MM.1S (cell line): ENCODE results near the gene ZMYND15.

Source experiments
- EZH2 ChIP-seq: fragments of 300-600 bp; sonication (generic); optimal IDR thresholded peaks from 2 replicates; pipeline ENCODE3; 2017; ENCODE audit warnings: low read depth, mild to moderate bottlenecking, antibody characterized with exemption, low read length, mixed read lengths
- EZH2phosphoT487 ChIP-seq: fragments of 300-600 bp; sonication (generic); IDR thresholded peaks from 2 replicates; pipeline ENCODE4 v1.6.1; 2018; ENCODE audit warnings: antibody characterized with exemption, low read length
- TF ChIP-seq, protein P1 (sequence below): fragments of 300-600 bp; sonication (generic); IDR thresholded peaks from 2 replicates; pipeline ENCODE4 v1.5.1; 2016; ENCODE audit warnings: antibody characterized with exemption, low read length, mixed read lengths

DNA sequence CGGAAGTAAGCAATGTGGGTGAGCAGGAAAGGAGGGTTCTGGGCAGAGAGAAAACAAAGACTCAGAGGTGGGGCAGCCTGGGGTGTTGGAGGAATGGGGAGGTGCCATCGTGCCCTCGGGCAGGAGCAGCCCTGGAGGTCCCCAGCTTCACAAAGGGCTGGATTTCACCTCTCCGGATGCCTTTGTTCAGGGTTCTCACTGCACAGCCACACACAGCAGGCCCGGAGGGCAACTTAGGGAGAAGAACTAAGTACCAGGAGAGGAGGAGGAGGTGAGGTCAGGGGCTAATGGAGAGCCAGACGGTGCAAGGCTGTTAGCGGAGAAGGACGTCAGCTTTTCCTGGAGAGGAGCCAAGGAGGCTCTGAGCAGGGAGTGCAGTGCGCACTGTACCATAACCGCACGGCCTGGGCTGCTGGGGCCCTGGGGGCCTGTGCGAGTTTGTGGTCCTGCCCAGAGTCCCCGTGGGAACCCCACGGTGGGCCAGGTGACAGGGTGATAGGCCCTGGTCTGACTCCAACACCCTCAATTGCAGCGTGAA lies 19.9 kb upstream of the ZMYND15 start:
- TF ChIP-seq, protein P1, sequence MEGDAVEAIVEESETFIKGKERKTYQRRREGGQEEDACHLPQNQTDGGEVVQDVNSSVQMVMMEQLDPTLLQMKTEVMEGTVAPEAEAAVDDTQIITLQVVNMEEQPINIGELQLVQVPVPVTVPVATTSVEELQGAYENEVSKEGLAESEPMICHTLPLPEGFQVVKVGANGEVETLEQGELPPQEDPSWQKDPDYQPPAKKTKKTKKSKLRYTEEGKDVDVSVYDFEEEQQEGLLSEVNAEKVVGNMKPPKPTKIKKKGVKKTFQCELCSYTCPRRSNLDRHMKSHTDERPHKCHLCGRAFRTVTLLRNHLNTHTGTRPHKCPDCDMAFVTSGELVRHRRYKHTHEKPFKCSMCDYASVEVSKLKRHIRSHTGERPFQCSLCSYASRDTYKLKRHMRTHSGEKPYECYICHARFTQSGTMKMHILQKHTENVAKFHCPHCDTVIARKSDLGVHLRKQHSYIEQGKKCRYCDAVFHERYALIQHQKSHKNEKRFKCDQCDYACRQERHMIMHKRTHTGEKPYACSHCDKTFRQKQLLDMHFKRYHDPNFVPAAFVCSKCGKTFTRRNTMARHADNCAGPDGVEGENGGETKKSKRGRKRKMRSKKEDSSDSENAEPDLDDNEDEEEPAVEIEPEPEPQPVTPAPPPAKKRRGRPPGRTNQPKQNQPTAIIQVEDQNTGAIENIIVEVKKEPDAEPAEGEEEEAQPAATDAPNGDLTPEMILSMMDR, result no peak
- TF ChIP-seq EZH2 (no peak), EZH2phosphoT487 (no peak)
